Stimulated activated naive CD4-positive, alpha-beta T cell treated with Interleukin-2 at 50 U/mL for 16 hours (primary cell): Measurements from ENCODE around the gene PGC.

Source experiments
- DNase-seq: peaks from one replicate; lab custom pipeline; 2025; lab: John Stamatoyannopoulos, UW

Gene PGC

DNA sequence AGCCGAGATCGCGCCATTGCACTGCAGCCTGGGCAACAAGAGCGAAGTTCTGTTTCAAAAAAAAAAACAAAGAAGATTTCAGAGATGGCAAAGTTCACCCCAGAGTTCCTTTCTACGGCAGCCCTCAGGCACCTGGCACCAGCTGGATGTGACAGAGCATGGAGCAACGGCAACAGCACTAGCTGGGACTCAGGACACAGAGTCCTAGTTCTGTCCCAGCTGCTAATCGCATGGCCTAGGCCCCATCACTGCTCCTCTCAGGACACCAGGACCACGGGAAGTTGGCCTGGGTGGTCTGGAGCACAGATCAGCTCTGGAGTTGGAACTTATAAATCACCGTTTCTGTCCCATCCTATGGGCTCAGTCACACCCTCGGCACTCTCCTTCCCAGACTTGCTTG lies 1.1 kb downstream of the PGC start:
- DNase-seq, result no peak

DNA sequence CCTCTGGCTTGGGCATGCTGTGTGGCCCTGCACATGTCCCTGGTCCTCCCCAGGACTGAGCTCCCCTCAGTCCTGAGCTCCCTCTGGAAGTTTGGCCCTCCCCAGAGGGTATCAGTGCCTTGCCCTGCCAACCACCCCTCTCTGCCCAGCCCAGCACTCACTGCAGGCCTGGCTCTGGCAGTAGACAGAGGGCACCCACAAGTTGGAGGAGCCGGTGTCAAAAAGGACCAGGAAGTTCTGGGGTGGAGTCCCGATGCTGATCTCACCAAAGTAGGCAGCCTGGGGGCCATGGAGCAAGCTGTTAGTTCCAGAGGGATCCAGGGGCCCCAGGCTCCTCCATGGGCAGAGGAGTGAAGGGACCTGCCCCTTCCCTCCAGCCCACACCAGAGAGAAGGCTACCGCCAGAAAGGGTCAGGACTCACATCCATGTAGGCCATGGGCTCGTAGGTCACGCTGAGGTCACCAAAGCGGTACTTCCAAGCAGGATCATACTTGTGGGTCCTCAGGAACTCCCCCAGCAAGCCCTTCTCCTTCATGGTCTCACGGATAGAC lies 2.9 kb downstream of the PGC start:
- no peak for DNase-seq

DNA sequence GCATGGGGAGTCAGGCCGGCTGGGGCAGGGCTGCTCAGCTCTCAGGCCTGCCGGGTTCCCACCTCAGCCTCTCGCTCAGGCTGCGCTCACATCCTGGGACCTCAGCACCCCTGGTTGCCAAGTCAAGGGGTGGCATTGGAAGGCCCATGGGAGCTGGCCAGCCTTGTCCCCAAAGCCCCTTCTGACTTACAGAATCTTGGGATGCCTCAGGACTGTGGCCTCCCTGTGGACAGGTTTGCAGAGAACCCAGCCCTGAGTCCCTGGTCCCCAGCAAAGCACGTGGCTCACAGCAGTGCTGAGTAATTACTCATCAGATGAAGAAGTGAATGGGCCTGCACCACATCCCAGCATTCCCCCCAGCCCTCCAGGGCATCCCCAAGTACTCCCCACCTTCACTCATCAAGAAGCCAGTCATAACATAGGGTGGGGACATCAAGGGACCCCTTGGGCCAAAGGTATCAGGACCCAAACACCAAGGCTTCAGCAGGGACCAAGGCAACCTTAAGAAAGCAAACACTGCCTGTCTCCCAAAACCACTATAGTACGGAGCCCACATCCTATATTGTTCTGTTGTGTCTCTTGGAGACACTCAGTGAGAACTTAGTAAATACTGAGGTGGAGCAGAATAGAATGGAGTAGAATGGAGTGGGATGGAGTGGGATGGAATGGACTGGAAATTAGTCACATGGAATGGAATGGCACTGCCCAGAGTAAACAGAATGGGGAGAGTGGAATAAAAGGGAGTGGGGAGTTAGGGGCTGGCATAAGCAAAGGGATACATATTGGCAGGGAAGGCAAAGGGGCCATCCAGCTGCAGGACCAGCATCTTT lies 3.6 kb downstream of the PGC start:
- no peak for DNase-seq

DNA sequence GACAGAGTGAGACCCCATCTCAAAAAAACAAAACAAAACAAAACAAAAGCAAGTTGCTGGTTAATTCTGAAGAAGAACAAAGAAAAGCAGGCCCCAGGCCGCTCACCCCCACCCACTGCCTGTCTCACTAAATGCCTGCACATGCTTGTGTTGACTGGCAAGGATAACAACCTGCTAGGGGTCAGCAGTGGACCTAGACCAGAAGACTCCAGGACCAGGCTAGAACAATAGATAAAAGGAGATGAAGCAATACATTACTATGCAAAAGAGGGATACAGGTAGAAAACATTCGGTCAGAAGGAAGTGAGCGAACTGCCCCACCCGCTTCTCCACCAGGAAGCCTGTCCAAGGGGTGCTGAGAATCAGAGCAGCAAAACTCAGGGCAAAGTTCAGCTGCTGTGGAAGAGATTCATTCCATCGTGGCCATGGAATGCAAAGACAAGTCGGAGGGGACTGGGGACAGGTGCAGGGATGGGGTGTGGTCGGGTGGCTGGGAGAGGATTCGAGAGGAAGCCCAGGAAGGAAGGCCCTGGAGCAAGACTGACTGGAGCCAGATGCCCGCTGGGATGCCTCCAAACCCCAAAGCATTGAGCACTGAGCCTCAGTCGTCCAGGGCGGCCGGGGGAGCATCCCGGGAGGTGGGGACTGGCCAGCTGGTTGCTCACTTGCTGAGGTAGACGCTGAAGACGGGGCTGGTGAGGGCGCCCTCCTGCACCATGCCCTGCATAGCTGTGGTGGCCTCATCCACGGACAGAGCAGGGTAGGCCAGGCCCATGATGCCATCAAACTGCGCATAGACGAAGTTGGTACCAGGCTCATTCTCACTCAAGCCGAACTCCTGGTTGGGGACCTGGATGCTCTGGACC lies 5.3 kb downstream of the PGC start:
- DNase-seq, result no peak

DNA sequence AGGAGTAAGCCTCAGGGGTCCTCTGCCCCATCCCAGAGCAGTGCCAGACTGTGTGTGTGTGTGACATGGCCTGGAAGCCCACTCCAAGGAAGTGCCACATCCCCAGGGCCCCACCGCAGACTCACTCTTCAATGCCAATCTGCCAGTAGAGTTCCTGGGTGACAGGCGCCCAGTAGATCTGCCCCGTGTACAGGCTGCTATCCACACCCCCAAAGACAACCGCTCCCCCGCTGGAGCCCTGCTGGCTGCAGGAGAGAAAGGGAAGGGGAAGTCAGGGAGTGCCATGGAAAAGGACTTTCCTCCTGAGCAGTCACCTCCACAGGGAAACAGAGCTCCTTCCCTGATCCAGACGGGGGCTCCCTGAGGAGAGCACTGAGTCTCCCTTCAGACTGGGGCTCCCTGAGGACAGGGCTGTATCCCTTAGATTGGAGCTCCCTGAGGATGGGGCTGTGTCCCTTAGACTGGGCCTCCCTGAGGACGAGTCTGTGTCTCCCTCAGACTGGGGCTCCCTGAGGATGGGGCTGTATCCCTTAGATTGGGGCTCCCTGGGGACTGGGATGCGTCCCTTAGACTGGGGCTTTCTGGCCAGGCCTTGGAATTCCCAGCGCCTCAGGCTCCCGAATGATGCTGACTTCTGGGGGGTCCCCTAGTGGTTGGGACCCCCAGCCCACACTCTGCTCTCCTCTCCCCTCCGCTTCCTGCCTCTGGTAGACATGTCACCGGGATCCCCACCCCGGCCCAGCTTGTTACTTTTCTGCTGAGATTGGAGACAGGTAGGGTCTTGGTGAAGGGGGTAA lies 6.6 kb downstream of the PGC start:
- DNase-seq, result no peak

DNA sequence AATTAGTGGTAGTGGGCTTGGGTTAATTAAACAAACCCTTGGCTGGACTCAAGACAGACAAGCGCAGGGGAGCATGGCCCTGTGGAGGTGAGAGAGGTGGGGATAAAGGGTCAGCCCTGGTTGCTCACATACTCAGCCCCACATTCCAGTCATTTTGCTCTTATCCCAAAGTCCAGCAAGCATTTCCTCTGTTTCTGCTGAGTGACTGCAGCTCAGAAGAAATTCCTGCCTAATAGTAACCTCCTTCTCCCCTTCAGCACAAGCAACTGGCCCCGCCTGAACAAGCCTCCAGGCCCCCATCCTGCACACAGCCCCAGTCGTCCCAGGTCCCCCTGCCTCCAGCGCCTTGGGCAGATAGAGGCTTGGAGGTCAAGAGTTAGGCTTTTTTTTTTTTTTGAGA lies 8.2 kb downstream of the PGC start:
- DNase-seq, result no peak

DNA sequence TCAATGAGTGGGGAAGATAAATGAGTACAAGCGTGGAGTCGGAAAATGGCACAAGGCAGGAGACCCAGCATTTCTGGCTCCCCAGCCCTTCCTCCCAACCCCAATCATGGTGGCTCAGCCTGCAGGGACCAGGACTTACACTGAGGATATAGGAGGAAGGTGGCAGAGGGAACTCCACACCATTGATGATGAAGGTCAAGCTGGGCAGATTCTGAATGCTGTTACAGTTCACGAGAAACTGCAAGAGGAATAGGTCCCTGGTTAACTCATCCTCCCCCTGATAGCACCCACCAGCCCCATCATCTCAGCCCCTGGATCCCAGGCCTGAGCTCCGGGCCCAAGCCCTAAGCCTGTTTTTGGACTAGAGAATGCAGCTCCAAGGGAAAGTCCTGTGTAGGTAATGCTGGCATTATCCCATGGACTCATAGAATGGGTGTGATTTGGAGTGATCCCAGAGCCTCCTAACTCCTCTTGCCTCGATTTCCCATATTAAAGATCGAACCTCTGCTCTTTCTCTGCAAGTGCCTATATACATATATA lies 9.5 kb downstream of the PGC start:
- no peak for DNase-seq

DNA sequence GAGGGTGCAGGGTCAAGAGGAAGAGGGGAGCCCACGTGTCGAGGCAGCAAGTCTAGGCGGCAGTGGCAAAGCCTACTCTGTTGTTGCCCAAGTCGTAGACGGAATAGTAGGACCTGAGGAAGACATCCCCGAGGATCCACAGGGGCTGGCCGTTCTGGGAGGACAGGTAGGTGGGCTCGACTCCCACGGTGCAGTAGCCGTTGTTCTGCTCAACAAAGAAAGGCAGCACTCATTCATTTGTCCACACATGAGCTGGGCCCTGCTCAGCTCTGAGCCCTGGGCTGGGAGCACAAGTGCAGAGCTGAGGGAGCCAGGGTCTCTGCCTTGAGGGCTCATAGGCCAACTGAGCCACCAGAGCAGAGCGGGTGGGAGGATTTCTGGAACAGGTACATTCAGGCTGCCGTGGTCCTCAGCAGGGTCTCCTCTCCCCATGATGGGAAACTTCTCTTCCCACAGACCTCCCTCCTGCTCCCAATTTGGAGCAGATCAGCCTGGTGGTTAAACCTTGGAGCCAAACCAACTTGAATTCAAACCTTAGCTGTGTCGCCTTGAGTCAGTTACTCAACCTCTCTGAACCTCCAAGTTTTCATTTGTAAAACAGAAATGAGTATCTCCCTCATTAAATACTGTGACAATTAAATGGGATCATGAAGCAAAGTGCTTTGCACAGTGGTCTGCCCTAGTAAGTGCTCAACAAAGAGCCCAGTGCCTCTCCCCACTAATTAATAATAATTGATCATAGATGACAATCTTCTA lies 10.2 kb downstream of the PGC start:
- no peak for DNase-seq

DNA sequence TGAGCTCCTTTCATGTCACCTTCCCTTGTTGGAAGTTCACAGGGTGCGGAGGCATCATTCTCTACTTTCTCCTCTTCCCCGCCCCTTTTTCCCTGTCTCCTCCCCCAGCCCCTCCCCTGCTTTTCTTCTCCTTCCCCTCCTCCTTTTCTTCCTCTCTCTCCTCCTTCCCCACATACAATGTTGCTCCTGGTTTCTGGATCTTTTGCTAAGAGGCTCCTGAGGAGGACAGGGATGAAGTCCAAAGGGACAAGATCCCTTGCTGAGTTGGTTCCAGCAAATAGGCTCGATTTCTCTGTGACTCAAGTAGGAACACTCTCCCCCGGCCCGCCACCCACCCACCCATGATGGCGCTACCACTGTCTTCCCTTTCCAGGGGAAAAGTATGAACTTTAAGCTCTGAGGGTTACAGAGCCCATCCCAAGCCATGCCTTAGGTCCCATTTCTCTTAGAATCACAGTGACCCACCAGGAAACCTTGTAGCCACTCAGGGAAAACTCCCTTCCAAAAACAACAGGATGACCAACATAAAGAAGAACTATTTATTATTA lies 10.9 kb downstream of the PGC start:
- no peak for DNase-seq

DNA sequence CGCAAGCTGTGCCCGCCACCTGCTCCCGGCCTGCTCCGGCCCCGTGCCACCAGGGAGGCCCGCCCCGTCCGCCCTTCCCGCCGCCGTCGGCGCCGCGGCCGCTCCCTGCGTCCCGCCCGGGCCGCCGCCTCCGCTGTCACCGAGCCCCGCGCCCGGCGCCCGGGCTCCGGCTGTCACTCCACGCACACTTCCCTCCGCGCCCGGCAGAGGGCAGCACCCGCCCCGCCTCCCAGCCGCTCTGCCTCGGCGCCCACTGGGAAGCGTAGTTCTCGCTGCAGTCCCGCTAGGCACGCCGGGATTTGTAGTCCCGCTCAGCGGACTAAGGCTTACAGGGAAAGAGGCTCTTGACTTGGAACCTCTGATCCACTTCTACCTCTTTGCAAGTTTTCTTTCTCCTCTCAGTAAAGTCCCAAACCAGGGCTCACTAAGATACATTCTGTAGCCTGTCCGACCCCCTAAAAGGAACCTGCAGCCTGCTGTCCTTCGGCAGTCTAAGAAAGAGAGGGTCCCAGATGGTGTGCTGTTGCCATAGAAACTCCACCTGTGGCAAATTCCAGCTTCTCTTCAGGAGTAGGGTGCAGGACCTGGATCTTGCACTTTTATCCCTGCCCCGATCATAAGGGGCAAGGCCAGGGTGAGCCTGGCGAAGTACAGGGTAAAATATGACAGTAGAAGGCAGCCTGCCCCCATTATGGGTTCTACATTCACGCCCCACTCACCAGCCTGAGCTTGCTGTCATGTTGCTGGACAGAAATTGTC lies 11.6 kb downstream of the PGC start, which contains the start of gene TFEB:
TSS of gene TFEB (minus strand) at position 182 of the 759 bp plus-strand sequence. CDS start 44,395 bp downstream, outside the sequence.
- DNase-seq, result peak; percentile 93

DNA sequence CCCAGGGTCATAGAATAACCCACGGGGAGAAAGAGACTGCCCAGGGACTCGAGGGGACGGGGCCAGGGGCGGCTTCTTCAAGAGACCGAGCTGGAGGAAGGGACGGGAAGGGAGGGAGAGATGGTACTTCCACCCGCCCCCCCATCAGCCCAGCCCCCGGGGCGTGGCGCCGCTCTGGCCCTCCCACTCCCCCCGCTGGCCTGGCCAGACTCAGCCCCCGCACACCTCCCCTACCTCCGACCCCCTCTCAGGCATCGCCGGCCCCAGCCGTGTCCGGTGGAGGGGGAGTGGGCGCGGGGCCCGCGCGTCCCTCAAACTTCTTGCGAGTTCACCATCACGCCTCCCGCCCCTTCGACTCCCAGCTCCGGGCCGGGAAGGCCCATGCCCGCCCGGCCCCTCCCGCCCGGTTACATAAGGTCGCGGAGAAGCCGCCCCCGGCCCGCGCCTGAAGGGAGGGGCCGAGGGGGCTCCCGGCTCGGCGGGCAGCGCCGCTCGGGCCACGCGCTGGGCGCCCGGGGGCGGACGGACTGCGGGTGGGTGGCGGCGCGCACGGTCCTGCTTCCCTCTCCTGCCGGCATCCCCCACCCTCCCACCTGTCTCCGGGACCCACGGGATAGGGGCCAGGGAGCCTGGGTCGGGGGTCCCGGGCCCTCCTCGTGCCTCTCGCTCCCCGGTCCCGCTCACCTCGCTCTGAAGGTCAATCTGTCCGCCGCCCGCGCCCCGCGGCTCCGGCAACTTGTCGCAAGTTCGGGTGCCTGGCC lies 12.4 kb downstream of the PGC start:
- DNase-seq, result peak; percentile 65

DNA sequence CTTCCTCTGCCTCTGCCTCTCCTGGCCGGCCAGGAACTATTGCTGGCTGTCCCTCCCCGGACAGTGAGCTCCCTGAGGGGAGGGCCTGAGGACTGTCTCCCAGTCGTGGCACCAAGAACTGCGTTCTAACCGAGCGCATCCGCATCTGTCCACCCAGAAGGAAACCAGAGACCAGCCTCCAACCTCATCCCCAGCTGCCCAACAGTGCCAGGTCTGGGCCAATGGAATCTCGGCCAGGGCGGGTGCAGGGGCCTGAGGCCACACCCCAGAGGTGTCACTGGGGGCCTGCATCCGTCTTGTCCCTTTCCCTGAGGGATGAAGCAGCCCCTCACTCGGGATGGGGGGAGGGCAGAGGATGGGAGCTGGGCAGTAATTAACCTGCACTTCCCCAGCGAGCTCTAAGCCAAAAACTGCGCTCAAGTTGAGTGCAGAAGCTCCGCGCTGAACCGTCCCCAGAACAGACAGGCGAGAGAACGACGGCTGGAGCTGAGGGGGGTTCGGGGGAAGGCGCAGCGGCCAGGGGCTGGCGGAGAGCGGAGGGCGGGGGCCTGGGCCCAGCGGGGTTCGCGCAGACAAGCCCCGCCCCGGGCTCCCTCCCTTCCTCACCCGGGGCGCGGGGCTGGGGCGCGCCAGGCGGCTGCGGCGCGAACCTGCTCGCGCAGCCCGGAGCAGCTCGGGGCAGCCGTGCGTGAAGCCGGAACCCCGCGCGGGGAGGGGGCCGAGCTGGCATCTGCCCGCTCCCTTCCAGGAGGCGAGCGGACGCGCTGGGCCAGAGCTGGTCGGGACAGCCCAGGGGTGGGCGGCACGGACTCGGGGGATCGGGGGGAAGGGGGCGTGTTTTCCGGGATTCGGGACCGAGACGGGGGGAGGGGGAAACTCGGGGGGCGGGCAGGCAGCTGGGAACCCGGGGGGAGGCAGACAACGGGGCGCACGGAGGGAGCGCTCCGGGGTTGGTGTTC lies 13.2 kb downstream of the PGC start:
- peak; percentile 49 for DNase-seq

DNA sequence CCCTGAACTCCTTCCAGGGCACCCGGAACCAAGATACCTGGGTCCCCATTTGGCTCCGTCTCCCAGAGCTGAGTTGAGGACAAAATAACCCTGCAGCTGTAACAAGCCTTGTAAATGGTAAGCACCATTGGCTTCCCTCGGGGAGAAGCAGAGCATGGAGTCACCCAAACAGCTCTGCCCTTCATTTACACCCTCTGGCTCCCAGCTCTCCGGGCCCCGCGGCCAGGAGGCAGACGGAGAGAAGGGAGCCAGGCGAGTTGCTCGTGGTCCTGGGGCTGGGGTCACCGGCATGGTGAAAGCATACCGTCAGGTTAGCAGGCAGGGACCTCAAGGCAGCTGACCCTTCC lies 13.9 kb downstream of the PGC start:
- no peak for DNase-seq

DNA sequence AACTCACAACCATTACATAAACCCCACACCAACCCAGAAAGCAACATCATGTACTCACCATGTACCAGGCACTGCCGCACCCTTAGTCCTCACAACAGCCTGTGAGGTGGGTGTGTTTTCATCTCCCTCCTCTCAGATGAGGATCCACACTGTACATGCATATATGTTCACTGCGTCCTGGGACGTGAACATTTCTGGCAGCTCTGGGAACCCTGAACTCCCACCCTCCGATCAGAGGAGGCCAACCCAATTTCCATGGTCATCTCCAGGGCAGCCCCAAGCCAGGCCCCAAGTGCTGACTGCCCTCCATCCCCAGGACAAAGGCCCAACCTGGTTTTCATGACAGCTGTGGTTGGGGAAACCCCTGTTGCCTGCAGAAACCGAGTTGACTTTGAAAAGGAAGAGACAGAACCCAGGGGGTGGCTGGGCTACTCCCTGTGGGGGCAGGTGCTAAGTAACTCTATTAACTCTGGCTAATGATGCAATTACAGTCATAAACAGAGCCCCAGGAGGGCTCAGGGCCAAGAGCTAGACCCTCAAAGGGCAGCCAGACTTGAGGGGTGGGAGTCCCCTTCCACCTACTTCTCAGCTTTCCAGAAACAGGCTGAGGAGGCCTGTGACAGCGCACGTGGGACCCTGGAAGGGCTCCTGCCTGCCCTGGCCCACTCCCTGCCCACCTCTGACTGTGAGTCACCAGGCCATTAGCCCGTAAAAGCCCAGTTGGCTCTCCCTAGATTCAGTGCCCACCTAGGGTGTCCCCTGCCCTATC lies 14.4 kb downstream of the PGC start:
- DNase-seq, result peak; percentile 61

DNA sequence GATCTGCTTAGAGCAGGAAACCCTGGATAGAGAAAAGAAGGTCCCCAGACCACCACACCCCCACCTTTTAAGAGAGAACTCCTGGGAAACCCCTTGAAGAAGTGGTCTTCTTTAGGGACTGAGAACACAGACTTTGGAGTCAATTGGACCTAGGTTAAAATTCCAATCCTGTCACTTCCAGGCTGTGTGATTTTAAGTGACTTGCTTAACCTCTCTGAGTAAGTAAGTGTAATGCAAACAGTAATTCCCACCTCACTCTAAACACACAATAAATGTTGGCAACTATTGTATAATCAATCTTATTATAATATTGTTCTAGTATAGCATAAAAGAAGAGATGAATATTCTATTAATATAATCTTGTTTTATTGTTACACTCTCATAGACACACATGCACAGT lies 15.0 kb downstream of the PGC start:
- DNase-seq, result no peak

DNA sequence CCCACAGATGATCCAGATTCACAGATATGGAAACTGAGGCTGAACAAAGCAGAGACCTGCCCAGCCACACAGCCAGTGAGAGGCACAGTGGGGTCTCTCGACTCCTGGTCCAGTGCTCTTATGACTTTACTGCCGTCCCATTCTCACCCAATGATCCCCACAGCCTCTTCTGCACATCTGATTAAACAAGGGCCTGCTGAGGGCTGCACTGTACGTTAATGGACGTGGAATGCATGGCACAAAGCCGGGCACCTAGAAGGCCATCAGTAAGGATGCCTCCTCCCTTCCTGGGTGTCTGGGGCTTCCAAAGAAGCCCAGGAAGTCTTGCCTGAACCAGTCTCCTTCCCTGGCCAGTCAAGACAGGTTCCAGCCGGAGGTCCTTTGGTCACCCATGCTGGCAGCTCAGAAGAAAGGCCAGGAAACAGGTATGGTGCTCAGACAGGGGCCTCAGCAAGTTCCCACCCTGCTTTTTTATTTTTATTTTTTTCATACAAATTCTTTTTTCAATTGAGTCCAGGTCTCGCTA lies 15.6 kb downstream of the PGC start:
- DNase-seq, result no peak
